Right lobe of liver (tissue), 4 donors: Measurements from ENCODE around the gene PLCL2.

Experiments used
- POLR2A ChIP-seq: fragments of 450-650 bp; IDR thresholded peaks from one replicate; pipeline ENCODE4 v1.6.1; 2017; ENCODE audit warnings: antibody characterized with exemption, mild to moderate bottlenecking
- TF ChIP-seq, protein P1 (sequence below), 4 donors: fragments of 200-600 bp in 3 of 4; fragments of 450-650 bp in 1 of 4; IDR thresholded peaks; one replicate each; pipeline versions ENCODE4 v1.5.1 to v1.8.0; 2016 to 2022; ENCODE audit warnings: antibody characterized with exemption in 4 of 4, mild to moderate bottlenecking in 2 of 4
- donor health status: DM: no; HTN: no; CAD: no.
- donor health status: DM: no; HTN: no; CAD: no.
- donor health status: DM: no; HTN: yes; CAD: no.

DNA sequence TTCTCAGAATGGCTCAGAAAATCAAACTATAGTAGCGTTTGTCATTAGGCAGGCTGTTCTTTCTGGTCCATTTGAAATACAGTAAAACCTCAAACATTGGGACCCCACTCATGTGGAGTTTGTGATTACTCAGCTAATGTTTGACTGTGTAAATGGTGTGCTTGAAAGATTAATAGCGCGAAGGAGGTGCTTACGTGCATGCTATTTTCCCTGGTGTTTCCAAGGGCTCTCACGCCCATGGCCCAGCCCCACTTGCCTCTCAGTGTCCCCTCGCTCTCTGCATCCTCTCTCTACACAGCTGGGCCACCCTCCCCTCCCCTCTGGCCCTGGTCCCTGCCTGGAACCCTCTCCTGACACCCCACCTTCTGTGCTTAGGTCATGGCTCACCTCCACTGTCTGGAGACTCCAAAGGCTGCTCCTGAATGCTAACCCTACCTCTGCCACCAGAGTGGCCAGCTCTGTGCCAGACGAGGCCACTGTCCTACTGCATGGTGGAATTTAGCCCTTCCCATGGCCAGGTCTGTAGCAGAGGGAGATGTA is 194.2 kb downstream of the PLCL2 start:
- TF ChIP-seq, protein P1, sequence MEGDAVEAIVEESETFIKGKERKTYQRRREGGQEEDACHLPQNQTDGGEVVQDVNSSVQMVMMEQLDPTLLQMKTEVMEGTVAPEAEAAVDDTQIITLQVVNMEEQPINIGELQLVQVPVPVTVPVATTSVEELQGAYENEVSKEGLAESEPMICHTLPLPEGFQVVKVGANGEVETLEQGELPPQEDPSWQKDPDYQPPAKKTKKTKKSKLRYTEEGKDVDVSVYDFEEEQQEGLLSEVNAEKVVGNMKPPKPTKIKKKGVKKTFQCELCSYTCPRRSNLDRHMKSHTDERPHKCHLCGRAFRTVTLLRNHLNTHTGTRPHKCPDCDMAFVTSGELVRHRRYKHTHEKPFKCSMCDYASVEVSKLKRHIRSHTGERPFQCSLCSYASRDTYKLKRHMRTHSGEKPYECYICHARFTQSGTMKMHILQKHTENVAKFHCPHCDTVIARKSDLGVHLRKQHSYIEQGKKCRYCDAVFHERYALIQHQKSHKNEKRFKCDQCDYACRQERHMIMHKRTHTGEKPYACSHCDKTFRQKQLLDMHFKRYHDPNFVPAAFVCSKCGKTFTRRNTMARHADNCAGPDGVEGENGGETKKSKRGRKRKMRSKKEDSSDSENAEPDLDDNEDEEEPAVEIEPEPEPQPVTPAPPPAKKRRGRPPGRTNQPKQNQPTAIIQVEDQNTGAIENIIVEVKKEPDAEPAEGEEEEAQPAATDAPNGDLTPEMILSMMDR (IDR thresholded peaks at IDR 0.05): no peak
- TF ChIP-seq POLR2A: no peak
